Sigmoid colon (tissue), 3 donors: ENCODE data around the gene PCDH19.

Experiments
- POLR2A ChIP-seq, 2 donors: fragments of 450-650 bp; IDR thresholded peaks; one replicate each; pipeline ENCODE4 v1.6.1; 2016; ENCODE audit warnings: antibody characterized with exemption in 2 of 2, mild to moderate bottlenecking in 2 of 2, moderate library complexity in 2 of 2
- TF ChIP-seq, protein P1 (sequence below), 4 experiments: fragments of 450-650 bp in 3 of 4; fragments of 200-600 bp in 1 of 4; IDR thresholded peaks; one replicate each; pipeline ENCODE4 v1.5.1; 2016 to 2019; ENCODE audit warnings: antibody characterized with exemption in 4 of 4, mild to moderate bottlenecking in 3 of 4, moderate library complexity in 2 of 4

GRCh38 chrX:100440006-100440405 is 29.9 kb upstream of the PCDH19 start:
- no peak for TF ChIP-seq POLR2A (IDR thresholded peaks at IDR 0.05)
- TF ChIP-seq, protein P1, sequence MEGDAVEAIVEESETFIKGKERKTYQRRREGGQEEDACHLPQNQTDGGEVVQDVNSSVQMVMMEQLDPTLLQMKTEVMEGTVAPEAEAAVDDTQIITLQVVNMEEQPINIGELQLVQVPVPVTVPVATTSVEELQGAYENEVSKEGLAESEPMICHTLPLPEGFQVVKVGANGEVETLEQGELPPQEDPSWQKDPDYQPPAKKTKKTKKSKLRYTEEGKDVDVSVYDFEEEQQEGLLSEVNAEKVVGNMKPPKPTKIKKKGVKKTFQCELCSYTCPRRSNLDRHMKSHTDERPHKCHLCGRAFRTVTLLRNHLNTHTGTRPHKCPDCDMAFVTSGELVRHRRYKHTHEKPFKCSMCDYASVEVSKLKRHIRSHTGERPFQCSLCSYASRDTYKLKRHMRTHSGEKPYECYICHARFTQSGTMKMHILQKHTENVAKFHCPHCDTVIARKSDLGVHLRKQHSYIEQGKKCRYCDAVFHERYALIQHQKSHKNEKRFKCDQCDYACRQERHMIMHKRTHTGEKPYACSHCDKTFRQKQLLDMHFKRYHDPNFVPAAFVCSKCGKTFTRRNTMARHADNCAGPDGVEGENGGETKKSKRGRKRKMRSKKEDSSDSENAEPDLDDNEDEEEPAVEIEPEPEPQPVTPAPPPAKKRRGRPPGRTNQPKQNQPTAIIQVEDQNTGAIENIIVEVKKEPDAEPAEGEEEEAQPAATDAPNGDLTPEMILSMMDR (IDR thresholded peaks at IDR 0.05), result no peak
